Testis (tissue), 3 donors: ENCODE results near the gene PRKD3. TPM values are rescaled to one million over a fixed set of nuclear protein-coding genes. Genes with fewer than 3 reads are reported as not detected.

Source experiments
- DNase-seq: peaks from one replicate; pipeline ENCODE4 v3.0.0-alpha.2; 2019
- H3K27ac ChIP-seq, 2 donors: fragments of 200-600 bp; sonication (generic); one replicate each; pipeline ENCODE4 v1.5.1; 2019
- H3K27me3 ChIP-seq: fragments of 200-600 bp; sonication (generic); one replicate; pipeline ENCODE4 v1.5.1; 2019
- H3K36me3 ChIP-seq: fragments of 200-600 bp; sonication (generic); one replicate; pipeline ENCODE4 v1.5.1; 2017; ENCODE audit warnings: low read depth; ENCODE audit errors: missing control alignments
- H3K4me1 ChIP-seq: fragments of 200-600 bp; sonication (generic); one replicate; pipeline ENCODE4 v1.5.1; 2019
- H3K4me3 ChIP-seq, 2 donors: fragments of 200-600 bp; sonication (generic); one replicate each; pipeline ENCODE4 v1.5.1; 2017 to 2019
- H3K9me3 ChIP-seq: fragments of 200-600 bp; sonication (generic); one replicate; pipeline ENCODE4 v1.5.1; 2017
- CTCF ChIP-seq, 3 experiments: fragments of 450-650 bp in 2 of 3; fragments of 200-600 bp in 1 of 3; sonication (generic) in 1 of 3; IDR thresholded peaks; one replicate each; pipeline ENCODE4 v1.5.1; 2016 to 2019; ENCODE audit warnings: antibody characterized with exemption in 3 of 3, mild to moderate bottlenecking in 2 of 3, moderate library complexity in 1 of 3
- POLR2A ChIP-seq: fragments of 450-650 bp; IDR thresholded peaks from one replicate; pipeline ENCODE4 v1.6.1; 2017; ENCODE audit warnings: antibody characterized with exemption, mild to moderate bottlenecking, moderate library complexity
- WGBS, 2 donors: methylation state at CpG; one replicate each; pipeline ENCODE4 v1.1.5; 2018; 5-methylcytosine and 5-hydroxymethylcytosine counted together
- intact Hi-C: fragments of 100-400 bp; cut with DNase I; formaldehyde crosslinking; loops from one replicate; pipeline ENCODE4 v1.15.1; 2023; ENCODE audit warnings: low total_unique reads
- polyA plus RNA-seq: library from polyadenylated mRNA; stranded (reverse); fragments of 350-450 nt; fragmentation: Illumina TruSeq; extraction: RNeasy Lipid Tissue Mini Kit (QIAGEN cat#74804); gene quantifications from one replicate; pipeline ENCODE4 v1.2.3, GENCODE V29; 2014; ENCODE audit warnings: low read depth, low replicate concordance; ENCODE audit not compliant: insufficient read depth
- small RNA-seq, 2 donors: library from RNA; depleted of rRNA; stranded (forward); fragments of <200 nt; gene quantifications; one replicate each; pipeline ENCODE3, GENCODE V24; 2016
- total RNA-seq, 2 donors: library from RNA; depleted of rRNA; stranded (reverse); fragments of >200 nt; gene quantifications; one replicate each; pipeline ENCODE4 v1.2.3, GENCODE V29; 2016

Gene PRKD3
- total and polyA plus RNA-seq, 3 donors from 2014 or later, result 46.0 to 78.1 (median 52.3) TPM

- H3K36me3 ChIP-seq, result no peaks in the 10 kb centered on the region
- no peak overlapping the region for H3K27ac ChIP-seq
- WGBS, 2 donors, result 72 to 80% methylated on average over 2 of the region's 2 CpGs
- H3K4me1 ChIP-seq, result no peaks in the 10 kb centered on the region
- DNase-seq, result no peak
- intact Hi-C loops, result no loop called here
- H3K27me3 ChIP-seq, result no peaks in the 10 kb centered on the region
- TF ChIP-seq CTCF (IDR thresholded peaks at IDR 0.05) (no peak), POLR2A (no peak)
- H3K9me3 ChIP-seq, result no peaks in the 10 kb centered on the region
- no peak overlapping the region for H3K4me3 ChIP-seq
Observed at GRCh38 chr2:37276291-37276690, 48.3 kb downstream of the PRKD3 start.

Small RNAs within 50 kb of the gene (small RNA-seq; reads per million reads assigned to genes)
- 0 reads per million in 2 donors for gene RNU6-939P

Other genes starting within 250 kb of the PRKD3 start
- 10 to 100 TPM; 35.7 to 41.6 TPM for gene HEATR5B, start 240.5 kb downstream of the PRKD3 start, total RNA-seq
- 12.9 TPM for gene HEATR5B, start 240.5 kb downstream of the PRKD3 start, polyA plus RNA-seq
- 10 to 100 TPM; 16.6 to 21.6 TPM for gene GPATCH11, start 240.3 kb downstream of the PRKD3 start, total RNA-seq
- gene GPATCH11, start 240.3 kb downstream of the PRKD3 start, polyA plus RNA-seq, result 13.5 TPM
- gene EIF2AK2, start 167.9 kb downstream of the PRKD3 start, total RNA-seq, result 10 to 100 TPM; 15.7 to 23.7 TPM
- 8.5 TPM for gene EIF2AK2, start 167.9 kb downstream of the PRKD3 start, polyA plus RNA-seq
- gene SULT6B1, start 136.2 kb downstream of the PRKD3 start, total RNA-seq, result 1 to 10 TPM in 1 of 2 donors, under 1 TPM in 1; 0.31 to 3.8 TPM
- 1.7 TPM for gene SULT6B1, start 136.2 kb downstream of the PRKD3 start, polyA plus RNA-seq
- 10 to 100 TPM; 26.9 to 34.6 TPM for gene CEBPZOS, start 128.3 kb downstream of the PRKD3 start, total RNA-seq
- gene CEBPZOS, start 128.3 kb downstream of the PRKD3 start, polyA plus RNA-seq, result 41.3 TPM
- 10 to 100 TPM; 50.5 to 60.9 TPM for gene CEBPZ, start 93.2 kb downstream of the PRKD3 start, total RNA-seq
- gene CEBPZ, start 93.2 kb downstream of the PRKD3 start, polyA plus RNA-seq, result 29.5 TPM
- gene NDUFAF7, start 93.2 kb downstream of the PRKD3 start, total RNA-seq, result 10 to 100 TPM; 47.2 to 60.6 TPM
- gene NDUFAF7, start 93.2 kb downstream of the PRKD3 start, polyA plus RNA-seq, result 170 TPM
- gene QPCT, start 19.8 kb upstream of the PRKD3 start, total RNA-seq, result 1 to 10 TPM; 2.9 to 3.2 TPM
- gene QPCT, start 19.8 kb upstream of the PRKD3 start, polyA plus RNA-seq, result 5.6 TPM